ENCODE data around the gene ACBD4. TPM values are rescaled to one million over a fixed set of nuclear protein-coding genes. Genes with fewer than 3 reads are reported as not detected.

ACBD4 gene
- total and polyA plus RNA-seq, 2 of the 13 experiments (the other 11 are each of a cell fraction or from before 2014, with no cell fraction given): 16.1 to 26.9 TPM

GRCh38 chr17:45132320-45132571 is 3.2 kb upstream of the ACBD4 start, which contains the start of gene PLCD3:
Gene PLCD3 (minus strand): TSS chr17:45132515. CDS start chr17:45132410, 105 bp downstream.
- Histone ChIP-seq H3K9me3 (ENCODE audit: low read length) (no peaks in the 10 kb centered on the region), H3K4me1 (ENCODE audit: insufficient read depth, low read length) (peaks cover 66% of the 10 kb centered on the region), H3K27ac (ENCODE audit: extremely low read length, insufficient read depth, low read length) (peak within 1 kb of the TSS; percentile 65), H2AFZ (ENCODE audit: low read length) (no peak within 1 kb of the TSS), H4K20me1 (ENCODE audit: insufficient read depth, low read length) (no peaks in the 10 kb centered on the region), H3K36me3 (replicated peaks in 1 of 2; ENCODE audit: control insufficient read depth in 1 of 2, insufficient read depth in 2 of 2, low read length in 2 of 2) (no peaks in the 10 kb centered on the region), H3K4me3 (replicated peaks in 1 of 3; ENCODE audit: insufficient read depth in 1 of 3, low read depth in 2 of 3, low read length in 3 of 3) (peak within 1 kb of the TSS; percentile 83 to 95 (median 92)), H3K79me2 (ENCODE audit: insufficient read depth, low read length) (peaks cover 20% of the 10 kb centered on the region), H3K4me2 (ENCODE audit: low read depth, low read length) (peak within 1 kb of the TSS; percentile 97), H3K27me3 (ENCODE audit: control insufficient read depth in 1 of 2, insufficient read depth in 2 of 2, low read length in 2 of 2) (no peaks in the 10 kb centered on the region), H3K9ac (ENCODE audit: insufficient read depth, low read depth, low read length) (peak within 1 kb of the TSS; percentile 75)
- FAIRE-seq (no peak), DNase-seq (ENCODE audit: low spot score) (no peak), ATAC-seq (no peak)
- WGBS (ENCODE audit: low lambda C conversion rate): 1% methylated on average over 20 of the region's 36 CpGs
- CTCF ChIA-PET (ENCODE audit: low intra/inter-chr PET ratio, low total read pairs): interaction anchor here (0.7 to 4.9 kb wide), 10 partner anchors 10 to 212 kb away, joined by 3 to 303 read pairs (median 4); no protein-coding TSS in a partner anchor
- POLR2A ChIA-PET: interaction anchor here (1.4 to 1.7 kb wide), 3 partner anchors 17 to 71 kb away, joined by 4 to 14 read pairs (median 11); partner anchors contain the start of genes HEXIM1, HEXIM2 and NMT1
- TF ChIP-seq HES4 (CRISPR knock-in tag; IDR thresholded peaks at IDR 0.05; ENCODE audit: borderline replicate concordance): 0 out of 2 replicates have a peak, but pooled peaks have one; percentile 3
- TF ChIP-seq TMF1 (CRISPR knock-in tag; IDR thresholded peaks at IDR 0.05; ENCODE audit: low read depth): peak; percentile 26; the same call in 1 of the 2 replicates
- TF ChIP-seq ZNF83 (CRISPR knock-in tag; IDR thresholded peaks at IDR 0.05; ENCODE audit: borderline replicate concordance): no peak
- 0 out of 2 replicates have a peak, but pooled peaks have one; percentile 20 for TF ChIP-seq SATB2 (CRISPR knock-in tag; IDR thresholded peaks at IDR 0.05)
- TF ChIP-seq TAF15 (IDR thresholded peaks at IDR 0.05; ENCODE audit: low read depth, low read length, poor library complexity, severe bottlenecking): peak; percentile 4
- TF ChIP-seq BRF2 (CRISPR knock-in tag; IDR thresholded peaks at IDR 0.05): no peak
- TF ChIP-seq CHD2 (IDR thresholded peaks at IDR 0.05; ENCODE audit: low read depth, low read length): 0 out of 2 replicates have a peak, but pooled peaks have one; percentile 1
- intact Hi-C loops (cut with micrococcal nuclease; ENCODE audit: unreplicated experiment): loop anchor here (2.0 kb wide), 1 partner anchor 33 kb away; no protein-coding TSS in a partner anchor
- in situ Hi-C loops (cut with HindIII; ENCODE audit: extremely low pct_ligation_motif_present, low pct_unique_long_range_greater_than_20kb): loop anchor here (5.0 to 10.0 kb wide), 2 partner anchors 35 to 243 kb away; no protein-coding TSS in a partner anchor
- no TSS peak for BruUV-seq (replicated peaks)
